HEK293 (cell line): ENCODE results near the gene IKZF1.

Experiments used
- CTCF ChIA-PET: fragments of 350-600 bp; formaldehyde crosslinking; extraction: SDS; loops from one replicate; lab custom pipeline; 2021; ENCODE audit warnings: antibody characterized with exemption; lab: Yijun Ruan, JAX
- POLR2A ChIA-PET: fragments of 300-600 bp; formaldehyde crosslinking; extraction: SDS; loops from one replicate; lab custom pipeline; 2020; ENCODE audit warnings: antibody characterized with exemption, inconsistent platforms; lab: Yijun Ruan, JAX
- H3K27ac ChIP-seq: fragments of 200-500 bp; sonication (Bioruptor generic); 2 replicates; pipeline ENCODE4 v1.5.1; 2014; ENCODE audit warnings: low read depth, low read length, control low read depth, inconsistent platforms; ENCODE audit errors: extremely low read depth
- H3K36me3 ChIP-seq, 2 experiments: fragments of 200-500 bp in 1 of 2; sonication (Bioruptor generic) in 1 of 2; 1 replicate in 1 of 2; 2 replicates in 1 of 2; pipeline ENCODE4 v1.5.1; 2014 to 2017; ENCODE audit warnings: inconsistent platforms in 2 of 2, low read length in 2 of 2; ENCODE audit not compliant: control insufficient read depth in 2 of 2, insufficient read depth in 1 of 2
- H3K4me1 ChIP-seq: fragments of 200-500 bp; sonication (Bioruptor generic); 2 replicates; pipeline ENCODE4 v1.5.1; 2014; ENCODE audit warnings: mild to moderate bottlenecking, low read length, inconsistent platforms; ENCODE audit not compliant: control insufficient read depth, insufficient read depth
- H3K4me3 ChIP-seq: 2 replicates; pipeline ENCODE4 v1.5.1; 2011; ENCODE audit warnings: low read depth, mild to moderate bottlenecking, control low read depth, low read length, moderate library complexity
- H3K9me3 ChIP-seq: fragments of 200-500 bp; sonication (Bioruptor generic); 2 replicates; pipeline ENCODE4 v1.5.1; 2014; ENCODE audit warnings: low read depth, low read length, inconsistent platforms; ENCODE audit not compliant: control insufficient read depth, insufficient read depth
- EGR2 ChIP-seq: fragments of 450-650 bp; formaldehyde crosslinking; IDR thresholded peaks from 2 replicates; pipeline ENCODE4 v1.5.1; 2016; ENCODE audit warnings: low read depth, missing biosample characterization, missing genetic modification characterization
- GLI2 ChIP-seq: fragments of 450-650 bp; formaldehyde crosslinking; IDR thresholded peaks from 2 replicates; pipeline ENCODE4; 2017; ENCODE audit warnings: missing biosample characterization, missing genetic modification characterization, low read depth, borderline replicate concordance
- REPIN1 ChIP-seq: fragments of 450-650 bp; formaldehyde crosslinking; IDR thresholded peaks from 2 replicates; pipeline ENCODE4 v1.5.1; 2017; ENCODE audit warnings: missing biosample characterization, missing genetic modification characterization, low read depth
- SCRT1 ChIP-seq: fragments of 450-650 bp; formaldehyde crosslinking; IDR thresholded peaks from 2 replicates; pipeline ENCODE4 v1.5.1; 2016; ENCODE audit warnings: missing biosample characterization, missing genetic modification characterization, borderline replicate concordance
- ZBTB1 ChIP-seq: fragments of 450-650 bp; formaldehyde crosslinking; IDR thresholded peaks from 2 replicates; pipeline ENCODE4 v1.5.1; 2016; ENCODE audit warnings: missing biosample characterization, missing genetic modification characterization
- ZEB2 ChIP-seq: fragments of 450-650 bp; formaldehyde crosslinking; IDR thresholded peaks from 2 replicates; pipeline ENCODE4 v1.5.1; 2016; ENCODE audit warnings: missing biosample characterization, missing genetic modification characterization
- ZNF140 ChIP-seq: fragments of 450-650 bp; formaldehyde crosslinking; IDR thresholded peaks from 2 replicates; pipeline ENCODE4 v1.5.1; 2016; ENCODE audit warnings: missing biosample characterization, missing genetic modification characterization
- ZNF157 ChIP-seq: fragments of 450-650 bp; formaldehyde crosslinking; IDR thresholded peaks from 2 replicates; pipeline ENCODE4 v1.5.1; 2016; ENCODE audit warnings: missing biosample characterization, missing genetic modification characterization
- ZNF16 ChIP-seq: fragments of 450-650 bp; formaldehyde crosslinking; IDR thresholded peaks from 2 replicates; pipeline ENCODE4 v1.5.1; 2016; ENCODE audit warnings: low read depth, missing biosample characterization, missing genetic modification characterization
- ZNF274 ChIP-seq, 2 experiments: fragments of 200-500 bp in 1 of 2; fragments of 450-650 bp in 1 of 2; sonication (Bioruptor generic) in 1 of 2; formaldehyde crosslinking in 1 of 2; IDR thresholded peaks; 2 replicates each; pipeline versions ENCODE4 v1.5.1 to v1.6.1; 2014 to 2016; ENCODE audit warnings: borderline replicate concordance in 1 of 2, inconsistent platforms in 1 of 2, low read length in 1 of 2, missing biosample characterization in 1 of 2, missing genetic modification characterization in 1 of 2
- ZNF341 ChIP-seq: fragments of 450-650 bp; formaldehyde crosslinking; IDR thresholded peaks from 2 replicates; pipeline ENCODE4; 2016; ENCODE audit warnings: low read depth, missing biosample characterization, missing genetic modification characterization
- ZNF354C ChIP-seq: fragments of 450-650 bp; formaldehyde crosslinking; IDR thresholded peaks from 2 replicates; pipeline ENCODE4 v1.5.1; 2016; ENCODE audit warnings: missing biosample characterization, missing genetic modification characterization, low read depth, borderline replicate concordance
- ZNF548 ChIP-seq: fragments of 450-650 bp; formaldehyde crosslinking; IDR thresholded peaks from 2 replicates; pipeline ENCODE4 v1.5.1; 2016; ENCODE audit warnings: missing biosample characterization, missing genetic modification characterization
- ZNF549 ChIP-seq: fragments of 450-650 bp; IDR thresholded peaks from 2 replicates; pipeline ENCODE4 v1.5.1; 2018; ENCODE audit warnings: missing biosample characterization, missing genetic modification characterization, mild to moderate bottlenecking, inconsistent platforms, moderate library complexity
- ZNF629 ChIP-seq: fragments of 450-650 bp; formaldehyde crosslinking; IDR thresholded peaks from 2 replicates; pipeline ENCODE4 v1.5.1; 2017; ENCODE audit warnings: missing biosample characterization, missing genetic modification characterization
- ZNF768 ChIP-seq: fragments of 450-650 bp; formaldehyde crosslinking; IDR thresholded peaks from 2 replicates; pipeline ENCODE4 v1.5.1; 2018; ENCODE audit warnings: missing biosample characterization, mild to moderate bottlenecking, missing genetic modification characterization
- ZNF776 ChIP-seq: fragments of 450-650 bp; formaldehyde crosslinking; IDR thresholded peaks from 2 replicates; pipeline ENCODE4 v1.5.0; 2017; ENCODE audit warnings: missing biosample characterization, missing genetic modification characterization, borderline replicate concordance
- TF ChIP-seq, protein P1 (sequence below): fragments of 450-650 bp; formaldehyde crosslinking; IDR thresholded peaks from 2 replicates; pipeline ENCODE4 v1.5.1; 2017; ENCODE audit warnings: missing biosample characterization, missing genetic modification characterization
- TF ChIP-seq, protein P2 (sequence below): fragments of 450-650 bp; formaldehyde crosslinking; IDR thresholded peaks from 2 replicates; pipeline ENCODE4 v1.5.1; 2016; ENCODE audit warnings: missing biosample characterization, missing genetic modification characterization
- TF ChIP-seq, protein P3 (sequence below): fragments of 450-650 bp; formaldehyde crosslinking; IDR thresholded peaks from 2 replicates; pipeline ENCODE4 v1.5.1; 2016; ENCODE audit warnings: missing biosample characterization, missing genetic modification characterization
- TF ChIP-seq, protein P4 (sequence below): fragments of 450-650 bp; formaldehyde crosslinking; IDR thresholded peaks from 2 replicates; pipeline ENCODE4 v1.5.1; 2016; ENCODE audit warnings: missing biosample characterization, missing genetic modification characterization
- TF ChIP-seq, protein P5 (sequence below): fragments of 450-650 bp; IDR thresholded peaks from 2 replicates; pipeline ENCODE4 v1.5.1; 2018; ENCODE audit warnings: missing biosample characterization, missing genetic modification characterization

IKZF1 gene

DNA sequence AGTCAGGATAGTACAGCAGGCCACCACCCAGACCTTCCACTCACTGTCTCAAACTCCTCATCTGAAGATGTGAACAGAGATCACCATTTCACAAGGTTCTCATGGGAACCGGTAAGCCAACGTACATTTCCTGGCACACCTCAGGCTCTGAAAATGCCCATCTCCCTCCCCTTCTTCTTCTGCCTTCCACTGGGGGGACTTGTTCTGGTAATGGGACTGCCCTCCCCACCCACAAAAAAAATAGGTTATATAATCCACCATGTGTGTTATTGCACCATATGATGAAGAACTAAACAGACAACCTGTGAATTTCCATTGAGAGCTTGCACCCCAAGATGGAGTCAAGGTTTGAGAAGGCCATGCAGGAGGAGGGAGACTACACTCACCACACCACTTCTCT lies 42.1 kb upstream of the IKZF1 start:
- no peak overlapping the region for H3K4me3 ChIP-seq
- no peak for TF ChIP-seq ZNF157
- TF ChIP-seq, protein P1, sequence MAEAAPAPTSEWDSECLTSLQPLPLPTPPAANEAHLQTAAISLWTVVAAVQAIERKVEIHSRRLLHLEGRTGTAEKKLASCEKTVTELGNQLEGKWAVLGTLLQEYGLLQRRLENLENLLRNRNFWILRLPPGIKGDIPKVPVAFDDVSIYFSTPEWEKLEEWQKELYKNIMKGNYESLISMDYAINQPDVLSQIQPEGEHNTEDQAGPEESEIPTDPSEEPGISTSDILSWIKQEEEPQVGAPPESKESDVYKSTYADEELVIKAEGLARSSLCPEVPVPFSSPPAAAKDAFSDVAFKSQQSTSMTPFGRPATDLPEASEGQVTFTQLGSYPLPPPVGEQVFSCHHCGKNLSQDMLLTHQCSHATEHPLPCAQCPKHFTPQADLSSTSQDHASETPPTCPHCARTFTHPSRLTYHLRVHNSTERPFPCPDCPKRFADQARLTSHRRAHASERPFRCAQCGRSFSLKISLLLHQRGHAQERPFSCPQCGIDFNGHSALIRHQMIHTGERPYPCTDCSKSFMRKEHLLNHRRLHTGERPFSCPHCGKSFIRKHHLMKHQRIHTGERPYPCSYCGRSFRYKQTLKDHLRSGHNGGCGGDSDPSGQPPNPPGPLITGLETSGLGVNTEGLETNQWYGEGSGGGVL (tag by site-specific recombination), result no peak
- TF ChIP-seq, protein P2, sequence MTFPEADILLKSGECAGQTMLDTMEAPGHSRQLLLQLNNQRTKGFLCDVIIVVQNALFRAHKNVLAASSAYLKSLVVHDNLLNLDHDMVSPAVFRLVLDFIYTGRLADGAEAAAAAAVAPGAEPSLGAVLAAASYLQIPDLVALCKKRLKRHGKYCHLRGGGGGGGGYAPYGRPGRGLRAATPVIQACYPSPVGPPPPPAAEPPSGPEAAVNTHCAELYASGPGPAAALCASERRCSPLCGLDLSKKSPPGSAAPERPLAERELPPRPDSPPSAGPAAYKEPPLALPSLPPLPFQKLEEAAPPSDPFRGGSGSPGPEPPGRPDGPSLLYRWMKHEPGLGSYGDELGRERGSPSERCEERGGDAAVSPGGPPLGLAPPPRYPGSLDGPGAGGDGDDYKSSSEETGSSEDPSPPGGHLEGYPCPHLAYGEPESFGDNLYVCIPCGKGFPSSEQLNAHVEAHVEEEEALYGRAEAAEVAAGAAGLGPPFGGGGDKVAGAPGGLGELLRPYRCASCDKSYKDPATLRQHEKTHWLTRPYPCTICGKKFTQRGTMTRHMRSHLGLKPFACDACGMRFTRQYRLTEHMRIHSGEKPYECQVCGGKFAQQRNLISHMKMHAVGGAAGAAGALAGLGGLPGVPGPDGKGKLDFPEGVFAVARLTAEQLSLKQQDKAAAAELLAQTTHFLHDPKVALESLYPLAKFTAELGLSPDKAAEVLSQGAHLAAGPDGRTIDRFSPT, result no peak
- no peak for TF ChIP-seq ZNF548 (tag by site-specific recombination)
- TF ChIP-seq ZNF354C (tag by site-specific recombination), result no peak
- TF ChIP-seq ZNF274 (IDR thresholded peaks at IDR 0.05; ENCODE audit: low read length), result no peak
- no peak for TF ChIP-seq ZNF274 (tag by site-specific recombination; IDR thresholded peaks at IDR 0.05; ENCODE audit: borderline replicate concordance)
- TF ChIP-seq EGR2, result no peak
- no peak for TF ChIP-seq SCRT1 (tag by site-specific recombination)
- TF ChIP-seq ZNF140 (tag by site-specific recombination), result no peak
- TF ChIP-seq ZNF549 (tag by site-specific recombination), result no peak
- no peak for TF ChIP-seq ZNF629 (tag by site-specific recombination)
- TF ChIP-seq ZNF768 (tag by site-specific recombination), result no peak
- no peak for TF ChIP-seq REPIN1
- TF ChIP-seq ZBTB1, result no peak
- no peak for TF ChIP-seq GLI2 (tag by site-specific recombination)
- no peak for TF ChIP-seq ZNF341 (tag by site-specific recombination)
- no peak for TF ChIP-seq ZEB2 (tag by site-specific recombination)
- TF ChIP-seq, protein P3, sequence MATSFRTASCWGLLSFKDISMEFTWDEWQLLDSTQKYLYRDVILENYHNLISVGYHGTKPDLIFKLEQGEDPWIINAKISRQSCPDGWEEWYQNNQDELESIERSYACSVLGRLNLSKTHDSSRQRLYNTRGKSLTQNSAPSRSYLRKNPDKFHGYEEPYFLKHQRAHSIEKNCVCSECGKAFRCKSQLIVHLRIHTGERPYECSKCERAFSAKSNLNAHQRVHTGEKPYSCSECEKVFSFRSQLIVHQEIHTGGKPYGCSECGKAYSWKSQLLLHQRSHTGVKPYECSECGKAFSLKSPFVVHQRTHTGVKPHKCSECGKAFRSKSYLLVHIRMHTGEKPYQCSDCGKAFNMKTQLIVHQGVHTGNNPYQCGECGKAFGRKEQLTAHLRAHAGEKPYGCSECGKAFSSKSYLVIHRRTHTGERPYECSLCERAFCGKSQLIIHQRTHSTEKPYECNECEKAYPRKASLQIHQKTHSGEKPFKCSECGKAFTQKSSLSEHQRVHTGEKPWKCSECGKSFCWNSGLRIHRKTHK (tag by site-specific recombination), result no peak
- no peaks in the 10 kb centered on the region for H3K4me1 ChIP-seq
- no peaks in the 10 kb centered on the region for H3K9me3 ChIP-seq
- H3K27ac ChIP-seq, result no peak overlapping the region
- CTCF ChIA-PET, result no interaction called here
- POLR2A ChIA-PET, result no interaction called here
- no peaks in the 10 kb centered on the region for H3K36me3 ChIP-seq

DNA sequence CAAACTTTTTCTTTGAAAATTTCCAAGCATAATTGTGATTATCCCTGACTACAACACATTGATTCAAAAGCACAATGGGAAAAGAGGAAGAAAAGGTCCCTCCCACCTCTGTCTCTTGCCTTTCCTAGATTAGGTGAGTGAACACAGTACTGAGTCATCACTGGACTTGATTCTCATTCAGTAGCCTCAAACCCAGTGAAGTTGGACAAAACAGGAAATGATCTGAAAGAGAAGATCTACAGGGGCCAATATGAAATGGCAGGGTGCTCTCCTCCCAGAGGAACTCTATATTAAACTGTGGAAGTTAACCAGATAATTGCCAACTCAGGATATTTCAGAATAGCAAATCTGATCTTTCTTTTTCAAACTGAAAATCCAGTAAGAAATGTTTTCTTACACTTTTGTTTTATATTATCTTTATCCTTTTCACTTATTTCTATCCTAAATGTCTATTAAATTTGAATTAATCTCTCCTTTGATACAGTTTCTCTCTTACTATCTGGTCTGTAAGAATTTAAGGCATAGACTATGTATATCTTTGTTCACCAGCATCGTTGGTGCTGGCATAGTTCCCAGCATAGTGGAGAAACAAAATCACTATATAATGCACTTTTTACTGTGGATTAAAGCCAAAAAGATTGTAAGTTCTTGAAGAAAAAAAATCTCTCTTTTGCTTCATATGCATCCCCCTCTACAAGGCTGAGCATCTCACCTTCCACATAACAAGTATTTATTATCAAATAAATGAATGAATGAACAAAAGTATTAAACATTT lies 41.4 kb upstream of the IKZF1 start:
- Histone ChIP-seq H3K36me3 (no peaks in the 10 kb centered on the region), H3K9me3 (no peaks in the 10 kb centered on the region), H3K27ac (no peak overlapping the region), H3K4me3 (no peak overlapping the region), H3K4me1 (no peaks in the 10 kb centered on the region)
- TF ChIP-seq, protein P4, sequence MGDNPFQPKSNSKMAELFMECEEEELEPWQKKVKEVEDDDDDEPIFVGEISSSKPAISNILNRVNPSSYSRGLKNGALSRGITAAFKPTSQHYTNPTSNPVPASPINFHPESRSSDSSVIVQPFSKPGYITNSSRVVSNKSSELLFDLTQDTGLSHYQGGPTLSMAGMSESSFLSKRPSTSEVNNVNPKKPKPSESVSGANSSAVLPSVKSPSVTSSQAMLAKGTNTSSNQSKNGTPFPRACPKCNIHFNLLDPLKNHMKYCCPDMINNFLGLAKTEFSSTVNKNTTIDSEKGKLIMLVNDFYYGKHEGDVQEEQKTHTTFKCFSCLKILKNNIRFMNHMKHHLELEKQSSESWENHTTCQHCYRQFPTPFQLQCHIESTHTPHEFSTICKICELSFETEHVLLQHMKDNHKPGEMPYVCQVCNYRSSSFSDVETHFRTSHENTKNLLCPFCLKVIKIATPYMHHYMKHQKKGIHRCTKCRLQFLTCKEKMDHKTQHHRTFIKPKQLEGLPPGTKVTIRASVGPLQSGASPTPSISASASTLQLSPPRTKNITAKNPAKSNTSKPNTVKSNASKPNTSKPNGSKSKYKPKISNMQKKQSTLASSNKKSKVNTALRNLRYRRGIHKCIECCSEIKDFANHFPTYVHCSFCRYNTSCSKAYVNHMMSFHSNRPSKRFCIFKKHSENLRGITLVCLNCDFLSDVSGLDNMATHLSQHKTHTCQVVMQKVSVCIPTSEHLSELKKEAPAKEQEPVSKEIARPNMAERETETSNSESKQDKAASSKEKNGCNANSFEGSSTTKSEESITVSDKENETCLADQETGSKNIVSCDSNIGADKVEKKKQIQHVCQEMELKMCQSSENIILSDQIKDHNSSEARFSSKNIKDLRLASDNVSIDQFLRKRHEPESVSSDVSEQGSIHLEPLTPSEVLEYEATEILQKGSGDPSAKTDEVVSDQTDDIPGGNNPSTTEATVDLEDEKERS, result no peak
- TF ChIP-seq, protein P5, sequence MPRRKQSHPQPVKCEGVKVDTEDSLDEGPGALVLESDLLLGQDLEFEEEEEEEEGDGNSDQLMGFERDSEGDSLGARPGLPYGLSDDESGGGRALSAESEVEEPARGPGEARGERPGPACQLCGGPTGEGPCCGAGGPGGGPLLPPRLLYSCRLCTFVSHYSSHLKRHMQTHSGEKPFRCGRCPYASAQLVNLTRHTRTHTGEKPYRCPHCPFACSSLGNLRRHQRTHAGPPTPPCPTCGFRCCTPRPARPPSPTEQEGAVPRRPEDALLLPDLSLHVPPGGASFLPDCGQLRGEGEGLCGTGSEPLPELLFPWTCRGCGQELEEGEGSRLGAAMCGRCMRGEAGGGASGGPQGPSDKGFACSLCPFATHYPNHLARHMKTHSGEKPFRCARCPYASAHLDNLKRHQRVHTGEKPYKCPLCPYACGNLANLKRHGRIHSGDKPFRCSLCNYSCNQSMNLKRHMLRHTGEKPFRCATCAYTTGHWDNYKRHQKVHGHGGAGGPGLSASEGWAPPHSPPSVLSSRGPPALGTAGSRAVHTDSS (tag by site-specific recombination), result no peak
- TF ChIP-seq ZNF16 (no peak), ZNF776 (tag by site-specific recombination) (no peak)
- POLR2A ChIA-PET, result no interaction called here
- CTCF ChIA-PET, result no interaction called here
